ENCODE measurements around the gene ARFIP1. TPM values are rescaled to one million over a fixed set of nuclear protein-coding genes. Genes with fewer than 3 reads are reported as not detected.

Gene ARFIP1
- total RNA-seq, 1 donor from 2014 or later: 68.0 TPM

DNA sequence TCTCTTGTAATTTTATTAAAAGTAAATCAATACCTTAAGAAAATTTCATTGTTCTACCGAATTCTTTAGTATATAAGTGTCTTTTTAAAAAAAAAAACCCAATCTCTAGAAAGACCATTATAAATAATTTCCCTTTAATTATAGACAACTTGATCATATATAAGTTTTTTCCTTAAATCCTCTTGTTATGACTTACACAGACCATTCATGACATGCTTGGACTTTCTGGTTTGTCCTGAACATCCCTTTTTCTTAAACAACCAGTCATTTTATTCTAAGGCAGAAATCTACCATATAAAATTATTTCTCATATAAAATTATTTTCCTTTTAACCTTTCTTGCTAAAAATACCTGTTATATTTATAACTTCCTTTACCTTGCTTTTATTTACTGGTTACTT is 141.0 kb downstream of the ARFIP1 start:
- Histone ChIP-seq H3K27me3 (no peaks in the 10 kb centered on the region), H3K79me2 (ENCODE audit: low read depth) (no peaks in the 10 kb centered on the region), H2AFZ (replicated peaks) (no peak overlapping the region), H3K4me1 (no peaks in the 10 kb centered on the region), H3K9ac (no peak overlapping the region), H3K27ac (no peak overlapping the region), H3K9me3 (ENCODE audit: low read depth) (peaks cover 14% of the 10 kb centered on the region), H3K36me3 (peaks cover 4% of the 10 kb centered on the region), H4K20me1 (ENCODE audit: low read depth) (no peaks in the 10 kb centered on the region), H3K4me3 (no peak overlapping the region), H3F3A (ENCODE audit: low read depth) (no peaks in the 10 kb centered on the region), H3K4me2 (no peak overlapping the region)
- Mint-ChIP-seq H3K4me3 (no peak overlapping the region), H3K27me3 (ENCODE audit: insufficient read depth, low read depth) (no peaks in the 10 kb centered on the region), H3K27ac (no peak overlapping the region), H3K9me3 (peaks cover 24% of the 10 kb centered on the region), H3K36me3 (peaks cover 14% of the 10 kb centered on the region), H3K4me1 (no peaks in the 10 kb centered on the region)
- TF ChIP-seq EZH2phosphoT487 (IDR thresholded peaks at IDR 0.05): no peak
- no peak for TF ChIP-seq EZH2 (IDR thresholded peaks at IDR 0.05)
- TF ChIP-seq, protein P1, sequence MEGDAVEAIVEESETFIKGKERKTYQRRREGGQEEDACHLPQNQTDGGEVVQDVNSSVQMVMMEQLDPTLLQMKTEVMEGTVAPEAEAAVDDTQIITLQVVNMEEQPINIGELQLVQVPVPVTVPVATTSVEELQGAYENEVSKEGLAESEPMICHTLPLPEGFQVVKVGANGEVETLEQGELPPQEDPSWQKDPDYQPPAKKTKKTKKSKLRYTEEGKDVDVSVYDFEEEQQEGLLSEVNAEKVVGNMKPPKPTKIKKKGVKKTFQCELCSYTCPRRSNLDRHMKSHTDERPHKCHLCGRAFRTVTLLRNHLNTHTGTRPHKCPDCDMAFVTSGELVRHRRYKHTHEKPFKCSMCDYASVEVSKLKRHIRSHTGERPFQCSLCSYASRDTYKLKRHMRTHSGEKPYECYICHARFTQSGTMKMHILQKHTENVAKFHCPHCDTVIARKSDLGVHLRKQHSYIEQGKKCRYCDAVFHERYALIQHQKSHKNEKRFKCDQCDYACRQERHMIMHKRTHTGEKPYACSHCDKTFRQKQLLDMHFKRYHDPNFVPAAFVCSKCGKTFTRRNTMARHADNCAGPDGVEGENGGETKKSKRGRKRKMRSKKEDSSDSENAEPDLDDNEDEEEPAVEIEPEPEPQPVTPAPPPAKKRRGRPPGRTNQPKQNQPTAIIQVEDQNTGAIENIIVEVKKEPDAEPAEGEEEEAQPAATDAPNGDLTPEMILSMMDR (IDR thresholded peaks at IDR 0.05): no peak
- DNase-seq (ENCODE audit: low spot score): no peak

DNA sequence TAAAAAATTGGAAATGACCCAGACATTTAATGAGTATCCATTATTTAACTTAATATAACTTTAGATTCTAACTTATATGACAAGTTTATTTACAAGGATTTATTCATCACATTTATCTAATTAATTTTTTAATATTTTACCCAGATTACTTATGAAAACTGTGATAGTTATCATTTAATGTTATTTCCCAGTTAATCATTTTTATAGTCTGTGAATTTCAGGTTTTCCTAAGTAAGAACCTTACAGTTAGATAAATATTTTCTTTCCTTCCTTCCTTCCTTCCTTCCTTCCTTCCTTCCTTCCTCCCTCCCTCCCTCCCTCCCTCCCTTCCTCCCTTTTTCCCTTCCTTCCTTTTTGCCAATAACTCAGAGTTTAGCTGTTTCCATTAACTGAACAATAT is 141.5 kb downstream of the ARFIP1 start:
- Histone ChIP-seq H3K4me3 (no peak overlapping the region), H3K4me1 (no peaks in the 10 kb centered on the region), H4K20me1 (ENCODE audit: low read depth) (no peaks in the 10 kb centered on the region), H3K9me3 (ENCODE audit: low read depth) (peaks cover 14% of the 10 kb centered on the region), H3K27ac (no peak overlapping the region), H3F3A (ENCODE audit: low read depth) (no peaks in the 10 kb centered on the region), H3K79me2 (ENCODE audit: low read depth) (no peaks in the 10 kb centered on the region), H3K27me3 (no peaks in the 10 kb centered on the region), H3K36me3 (peaks cover 4% of the 10 kb centered on the region), H3K4me2 (no peak overlapping the region), H3K9ac (no peak overlapping the region), H2AFZ (replicated peaks) (no peak overlapping the region)
- DNase-seq (ENCODE audit: low spot score): no peak
- H3K9me3 Mint-ChIP-seq: peaks cover 24% of the 10 kb centered on the region
- TF ChIP-seq, protein P1 (IDR thresholded peaks at IDR 0.05): no peak
- TF ChIP-seq EZH2phosphoT487 (IDR thresholded peaks at IDR 0.05): no peak
- TF ChIP-seq EZH2 (IDR thresholded peaks at IDR 0.05): no peak
- H3K4me3 Mint-ChIP-seq: no peak overlapping the region
- no peaks in the 10 kb centered on the region for H3K27me3 Mint-ChIP-seq (ENCODE audit: insufficient read depth, low read depth)
- H3K4me1 Mint-ChIP-seq: no peaks in the 10 kb centered on the region
- H3K36me3 Mint-ChIP-seq: peaks cover 14% of the 10 kb centered on the region
- no peak overlapping the region for H3K27ac Mint-ChIP-seq

DNA sequence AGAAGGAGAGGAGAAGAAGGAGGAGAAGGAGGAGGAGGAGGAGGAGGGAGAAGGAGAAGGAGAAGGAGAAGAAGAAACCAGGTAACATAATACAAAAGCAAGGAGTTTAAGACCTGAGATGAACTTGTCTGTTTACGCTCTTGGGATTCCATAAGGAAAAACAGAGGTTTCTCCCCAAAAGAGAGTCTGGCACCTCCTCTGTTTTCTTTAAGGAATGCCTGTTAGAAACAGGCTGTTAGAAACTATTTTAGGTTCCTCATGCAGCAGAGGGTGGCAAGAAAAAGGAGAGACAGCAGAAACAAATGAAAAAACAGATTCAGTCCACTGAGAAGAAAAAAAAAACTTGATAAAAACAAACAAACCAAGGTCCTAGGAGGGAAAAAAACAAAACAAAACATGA is 146.1 kb downstream of the ARFIP1 start:
- Histone ChIP-seq H3K9ac (no peak overlapping the region), H3K4me1 (peaks cover 17% of the 10 kb centered on the region), H3K4me3 (no peak overlapping the region), H2AFZ (replicated peaks) (no peak overlapping the region), H3K36me3 (no peaks in the 10 kb centered on the region), H3K9me3 (ENCODE audit: low read depth) (peaks cover 3% of the 10 kb centered on the region), H3K27ac (no peak overlapping the region), H3K4me2 (no peak overlapping the region), H4K20me1 (ENCODE audit: low read depth) (no peaks in the 10 kb centered on the region), H3F3A (ENCODE audit: low read depth) (no peaks in the 10 kb centered on the region), H3K27me3 (no peaks in the 10 kb centered on the region), H3K79me2 (ENCODE audit: low read depth) (no peaks in the 10 kb centered on the region)
- DNase-seq (ENCODE audit: low spot score): no peak
- Mint-ChIP-seq H3K36me3 (peaks cover 3% of the 10 kb centered on the region), H3K9me3 (peaks cover 12% of the 10 kb centered on the region), H3K27me3 (ENCODE audit: insufficient read depth, low read depth) (peaks cover 2% of the 10 kb centered on the region), H3K4me1 (peaks cover 18% of the 10 kb centered on the region), H3K27ac (no peak overlapping the region), H3K4me3 (no peak overlapping the region)
- TF ChIP-seq EZH2phosphoT487 (IDR thresholded peaks at IDR 0.05): no peak
- no peak for TF ChIP-seq EZH2 (IDR thresholded peaks at IDR 0.05)
- TF ChIP-seq, protein P1 (IDR thresholded peaks at IDR 0.05): no peak

Data from neural progenitor cell (in vitro differentiated cells).